ENCODE measurements around the gene KCNK15.

- TF ChIP-seq MAFK (IDR thresholded peaks at IDR 0.05; ENCODE audit: low read length), result no peak
- TF ChIP-seq, protein P1, sequence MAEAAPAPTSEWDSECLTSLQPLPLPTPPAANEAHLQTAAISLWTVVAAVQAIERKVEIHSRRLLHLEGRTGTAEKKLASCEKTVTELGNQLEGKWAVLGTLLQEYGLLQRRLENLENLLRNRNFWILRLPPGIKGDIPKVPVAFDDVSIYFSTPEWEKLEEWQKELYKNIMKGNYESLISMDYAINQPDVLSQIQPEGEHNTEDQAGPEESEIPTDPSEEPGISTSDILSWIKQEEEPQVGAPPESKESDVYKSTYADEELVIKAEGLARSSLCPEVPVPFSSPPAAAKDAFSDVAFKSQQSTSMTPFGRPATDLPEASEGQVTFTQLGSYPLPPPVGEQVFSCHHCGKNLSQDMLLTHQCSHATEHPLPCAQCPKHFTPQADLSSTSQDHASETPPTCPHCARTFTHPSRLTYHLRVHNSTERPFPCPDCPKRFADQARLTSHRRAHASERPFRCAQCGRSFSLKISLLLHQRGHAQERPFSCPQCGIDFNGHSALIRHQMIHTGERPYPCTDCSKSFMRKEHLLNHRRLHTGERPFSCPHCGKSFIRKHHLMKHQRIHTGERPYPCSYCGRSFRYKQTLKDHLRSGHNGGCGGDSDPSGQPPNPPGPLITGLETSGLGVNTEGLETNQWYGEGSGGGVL (CRISPR knock-in tag; IDR thresholded peaks at IDR 0.05), result no peak
- TF ChIP-seq ZNF324 (CRISPR knock-in tag; IDR thresholded peaks at IDR 0.05), result no peak
- no peak for TF ChIP-seq PTRF (tag; IDR thresholded peaks at IDR 0.05)
- TF ChIP-seq POLR2A (conservative IDR thresholded peaks at IDR 0.05), result no peak
- TF ChIP-seq SIN3A (IDR thresholded peaks at IDR 0.05; ENCODE audit: borderline replicate concordance in 2 of 2, control insufficient read depth in 1 of 2, low read depth in 2 of 2, low read length in 2 of 2), result no peak
- TF ChIP-seq ZNF143 (CRISPR knock-in tag; IDR thresholded peaks at IDR 0.05), result no peak
- no peak for TF ChIP-seq SMC3 (conservative IDR thresholded peaks at IDR 0.05; ENCODE audit: insufficient read depth, low read depth, low read length)
- TF ChIP-seq ID3 (CRISPR knock-in tag; IDR thresholded peaks at IDR 0.05), result no peak
- no peak for TF ChIP-seq ID3 (tag; IDR thresholded peaks at IDR 0.05)
- no peak for TF ChIP-seq CBFA2T2 (conservative IDR thresholded peaks at IDR 0.05)
- no peak for TF ChIP-seq EP300 (IDR thresholded peaks at IDR 0.05; ENCODE audit: low read length)
Observed at GRCh38 chr20:44769481-44769863, 23.8 kb downstream of the KCNK15 start.
